Right renal pelvis (tissue), 4 donors: ENCODE measurements around the gene EXD2. TPM values are rescaled to one million over a fixed set of nuclear protein-coding genes. Genes with fewer than 3 reads are reported as not detected.

ENCODE experiments used
- polyA plus RNA-seq, 4 donors: library from polyadenylated mRNA; unstranded; fragments of 120-200 nt; gene quantifications; one replicate each; pipeline ENCODE4 v1.2.1, GENCODE V29; 2013; ENCODE audit not compliant: insufficient read length in 4 of 4

Gene EXD2
- polyA plus RNA-seq, 4 donors = 22.7 to 36.3 (median 33.8) TPM

Other genes starting within 250 kb of the EXD2 start
- 10 to 100 TPM; 70.4 to 85.1 (median 71.2) TPM for gene ACTN1, start 212.2 kb upstream of the EXD2 start, polyA plus RNA-seq
- 10 to 100 TPM; 55.6 to 62.9 (median 59.8) TPM for gene DCAF5, start 38.4 kb upstream of the EXD2 start, polyA plus RNA-seq
- 1 to 10 TPM; 2.9 to 4.7 (median 3.7) TPM for gene GALNT16, start 68.7 kb downstream of the EXD2 start, polyA plus RNA-seq
- gene ERH, start 206.8 kb downstream of the EXD2 start, polyA plus RNA-seq = 100 to 1,000 TPM; 300 to 387 (median 351) TPM
- gene SLC39A9, start 207.2 kb downstream of the EXD2 start, polyA plus RNA-seq = 10 to 100 TPM; 79.0 to 89.3 (median 86.3) TPM